HG03196 (cell line): ENCODE data around the gene FAM110D.

Source experiments
- ATAC-seq: cut with Tn5 transposase; IDR thresholded peaks from one replicate; pipeline ENCODE4 v1.9.1; 2021; ENCODE audit not compliant: unreplicated experiment

Gene FAM110D

DNA sequence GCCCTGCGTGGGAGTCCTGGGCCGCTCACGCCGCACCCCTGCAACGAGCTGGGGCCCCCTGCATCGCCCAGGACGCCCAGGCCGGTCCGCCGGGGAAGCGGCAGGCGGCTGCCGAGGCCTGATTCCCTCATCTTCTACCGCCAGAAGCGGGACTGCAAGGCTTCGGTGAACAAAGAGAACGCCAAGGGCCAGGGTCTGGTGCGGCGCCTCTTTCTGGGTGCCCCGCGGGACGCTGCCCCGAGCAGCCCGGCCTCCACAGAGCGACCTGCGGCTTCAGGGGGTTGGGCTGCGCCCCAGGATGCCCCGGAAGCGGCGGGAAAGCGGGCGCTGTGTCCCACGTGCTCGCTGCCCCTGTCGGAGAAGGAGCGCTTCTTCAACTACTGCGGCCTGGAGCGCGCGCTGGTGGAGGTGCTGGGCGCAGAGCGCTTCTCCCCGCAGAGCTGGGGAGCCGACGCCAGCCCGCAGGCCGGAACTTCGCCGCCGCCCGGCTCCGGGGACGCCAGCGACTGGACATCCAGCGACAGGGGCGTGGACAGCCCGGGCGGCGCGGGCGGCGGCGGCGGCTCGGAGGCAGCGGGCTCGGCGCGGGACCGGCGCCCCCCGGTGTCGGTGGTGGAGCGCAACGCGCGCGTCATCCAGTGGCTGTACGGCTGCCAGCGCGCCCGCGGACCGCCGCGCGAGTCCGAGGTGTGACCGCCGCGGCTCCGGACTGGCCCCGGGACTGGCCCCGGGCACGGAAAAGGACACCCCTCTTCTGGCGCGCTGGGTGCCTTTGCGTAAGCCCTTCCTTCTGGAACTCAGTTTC is 2.7 kb downstream of the FAM110D start:
- ATAC-seq, result no peak

DNA sequence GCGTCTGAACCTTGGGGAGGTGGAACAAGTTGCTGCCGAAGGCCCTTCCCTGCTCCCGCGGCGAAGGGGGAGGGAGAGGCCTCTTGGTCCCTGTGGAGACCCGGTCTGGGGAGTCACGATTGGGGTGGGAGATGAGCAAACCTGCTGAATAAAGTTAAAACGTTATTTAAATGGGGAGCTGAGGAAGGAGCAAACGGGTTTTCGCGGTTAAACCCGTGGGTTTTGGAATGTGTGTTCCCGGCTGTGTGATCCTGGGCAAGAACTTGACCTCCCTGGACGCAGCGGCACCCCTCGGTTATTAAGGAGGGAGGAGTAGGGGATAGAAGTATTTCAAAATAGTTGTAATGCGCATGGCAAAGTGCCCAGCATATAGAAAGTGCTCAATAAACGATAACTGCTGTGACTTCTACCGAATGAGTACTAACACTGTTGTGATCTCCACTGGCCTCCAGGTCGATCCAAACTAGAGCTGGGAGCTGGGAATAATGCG is 3.4 kb downstream of the FAM110D start:
- ATAC-seq, result no peak

DNA sequence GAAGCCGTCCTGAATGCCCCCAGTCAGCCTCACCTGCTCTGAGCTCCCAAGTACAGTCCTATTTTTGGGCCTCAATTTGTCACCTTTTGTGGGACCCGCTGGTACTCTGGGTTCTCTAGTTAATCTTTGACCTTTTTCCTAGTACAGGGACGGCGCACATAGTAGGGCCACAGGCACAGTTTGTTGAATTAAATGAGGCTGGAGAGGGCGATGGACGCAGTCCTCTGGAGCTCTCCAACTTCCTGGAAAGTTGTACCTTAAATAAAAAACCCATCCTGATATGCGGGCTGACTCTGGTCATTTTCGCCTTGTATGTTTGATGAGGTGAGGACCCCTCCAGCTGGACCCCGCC is 4.8 kb downstream of the FAM110D start:
- no peak for ATAC-seq

DNA sequence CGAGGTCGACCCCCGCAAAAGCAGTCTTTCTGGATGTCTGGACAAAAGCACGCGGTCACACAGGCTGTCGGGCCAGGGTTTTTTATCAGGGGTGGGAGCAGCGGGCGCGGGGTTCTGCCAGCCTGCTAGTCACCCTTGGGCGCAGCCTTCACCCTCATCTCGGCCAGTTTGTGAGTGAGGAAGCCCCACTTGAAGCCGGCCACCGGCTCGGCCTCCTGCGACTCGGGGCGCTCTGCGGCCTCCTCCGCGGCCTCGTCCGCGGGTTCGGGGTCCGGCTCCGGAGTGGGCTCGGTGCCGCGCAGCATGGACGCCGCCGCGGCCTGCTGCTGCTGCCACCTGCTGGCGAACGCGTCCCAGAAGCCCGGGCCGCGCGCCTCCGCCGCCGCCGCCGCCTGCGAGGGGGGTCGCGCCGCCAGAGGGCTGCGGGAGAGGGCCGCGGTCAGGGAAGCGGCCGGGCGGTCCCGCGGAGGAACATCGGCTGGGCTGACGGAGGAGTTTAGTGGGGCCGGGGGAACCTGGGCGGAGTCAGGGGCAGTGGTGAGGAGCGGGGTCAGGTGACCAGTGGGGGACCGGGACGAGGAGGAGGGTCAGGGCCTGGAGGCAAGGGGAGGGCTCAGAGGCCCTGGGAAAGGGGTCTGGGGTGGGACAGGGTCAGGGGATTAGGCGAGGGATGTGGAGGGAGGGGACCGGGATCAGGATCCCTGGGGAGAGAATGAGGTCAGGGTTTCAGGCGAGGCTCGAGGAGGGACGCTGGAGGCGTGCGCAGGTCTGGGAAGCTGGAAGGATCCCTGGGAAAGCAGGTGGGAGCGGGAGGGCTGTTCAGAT is 5.4 kb downstream of the FAM110D start:
- no peak for ATAC-seq

DNA sequence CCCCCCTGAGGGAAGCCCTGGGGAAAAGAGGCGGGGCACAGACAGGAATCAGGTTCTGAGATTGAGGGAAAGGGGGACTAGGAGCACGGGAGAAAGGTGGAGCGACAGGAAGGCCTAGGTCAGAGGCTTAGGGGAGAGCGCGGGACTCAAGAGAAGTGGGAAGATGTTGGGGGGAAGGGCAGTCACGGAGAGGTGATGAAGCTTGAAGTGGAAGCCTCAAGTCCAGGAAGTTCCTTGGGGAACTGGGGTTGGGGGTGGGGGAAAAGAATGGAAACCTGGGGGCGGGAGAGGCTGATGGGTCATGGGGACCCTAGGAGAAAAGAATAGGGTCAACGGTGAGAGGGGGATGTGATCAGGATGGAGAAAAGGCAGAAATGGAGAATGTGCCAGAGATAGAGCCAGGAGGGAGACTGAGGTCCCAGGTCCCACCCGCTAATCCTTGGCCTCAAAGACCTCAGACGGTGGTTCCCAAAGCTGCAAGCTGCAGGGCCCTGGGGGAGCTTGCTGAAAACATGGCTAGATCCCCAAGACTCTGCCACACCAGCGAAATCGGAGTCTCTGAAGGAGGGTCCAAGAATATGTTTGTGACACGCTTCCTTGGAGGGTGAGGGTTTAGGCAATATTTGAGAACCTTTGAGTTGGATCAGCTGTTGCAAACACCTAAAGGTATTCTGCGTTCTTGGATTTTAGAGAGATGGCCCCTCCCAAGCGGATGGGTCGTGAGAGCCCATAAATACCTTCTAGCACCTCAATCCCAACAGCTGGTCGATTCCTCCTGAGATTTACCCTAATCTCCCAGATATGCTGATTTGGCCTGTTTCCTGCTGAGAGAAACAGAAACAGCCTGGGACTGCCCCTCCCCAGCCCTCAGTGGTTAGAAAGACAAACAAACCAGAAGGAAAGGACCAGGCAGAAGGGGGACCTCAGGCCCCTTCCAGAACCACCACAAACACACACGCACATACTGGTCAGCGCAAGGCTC is 6.3 kb downstream of the FAM110D start:
- no peak for ATAC-seq

DNA sequence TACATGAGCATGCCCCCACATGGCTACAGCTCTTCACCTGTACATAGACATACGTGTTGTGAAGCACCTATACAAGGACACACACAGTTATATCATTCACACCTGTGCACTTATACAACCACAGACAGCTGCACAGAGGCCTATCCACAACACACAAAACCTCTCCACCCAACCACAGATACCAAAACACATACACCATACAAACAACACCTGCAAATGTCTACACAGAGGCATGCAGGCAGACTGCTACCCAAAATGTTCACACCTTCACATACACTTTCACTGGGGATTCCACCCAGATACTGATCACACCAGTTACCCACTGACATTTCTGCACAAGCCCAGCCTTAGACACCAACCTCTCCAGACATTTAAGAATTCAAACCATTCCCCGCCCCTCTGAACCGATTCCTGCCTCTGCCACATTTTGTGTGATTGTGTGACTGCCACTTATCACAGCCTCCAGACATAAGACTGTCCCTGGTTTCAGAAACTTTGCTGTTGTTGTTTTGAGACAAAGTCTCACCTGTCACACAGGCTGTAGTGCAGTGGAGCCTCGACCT is 7.9 kb downstream of the FAM110D start:
- no peak for ATAC-seq

DNA sequence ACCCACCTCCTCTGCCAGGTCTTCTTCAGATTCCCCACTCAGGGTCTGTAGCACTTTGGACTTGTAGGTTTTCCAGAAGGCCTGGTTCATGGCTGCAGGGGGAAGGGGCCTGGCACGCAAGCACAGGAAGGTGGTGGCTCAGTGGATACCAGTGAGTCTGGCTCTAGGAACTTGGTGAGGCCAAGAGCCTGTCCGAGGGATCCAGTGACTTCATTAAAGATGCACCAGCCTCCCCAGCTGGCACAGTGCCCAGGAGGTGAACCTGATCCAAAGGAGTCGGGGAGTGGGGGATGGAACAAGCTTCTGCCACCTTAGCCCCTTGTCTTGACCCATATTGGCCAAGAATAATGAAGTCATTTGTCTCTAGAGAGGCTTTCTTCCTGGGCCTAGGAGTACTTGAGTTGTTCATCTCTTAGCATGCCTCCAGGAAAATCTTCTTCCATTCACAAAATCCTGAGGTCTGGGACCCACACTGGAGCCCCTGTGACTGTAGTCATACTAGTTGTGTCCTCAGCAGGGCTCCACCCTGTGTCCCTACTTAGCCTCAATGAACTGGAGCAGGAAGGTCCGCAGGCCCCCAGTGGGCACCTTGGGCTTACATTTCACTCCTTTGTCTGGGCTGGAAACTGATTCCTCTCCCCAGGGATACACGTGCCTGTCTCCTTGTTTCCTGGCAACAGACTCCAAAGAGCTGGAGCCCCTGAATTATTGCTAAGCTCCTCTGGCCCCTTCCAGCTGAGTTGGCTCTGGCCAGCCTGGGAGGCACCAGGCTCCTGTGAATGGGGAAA is 9.7 kb downstream of the FAM110D start, which contains the start of gene C1orf232:
C1orf232 (minus strand) TSS at position 554 of the 788 bp plus-strand sequence; CDS start at position 90, 464 bp downstream.
- no peak for ATAC-seq

DNA sequence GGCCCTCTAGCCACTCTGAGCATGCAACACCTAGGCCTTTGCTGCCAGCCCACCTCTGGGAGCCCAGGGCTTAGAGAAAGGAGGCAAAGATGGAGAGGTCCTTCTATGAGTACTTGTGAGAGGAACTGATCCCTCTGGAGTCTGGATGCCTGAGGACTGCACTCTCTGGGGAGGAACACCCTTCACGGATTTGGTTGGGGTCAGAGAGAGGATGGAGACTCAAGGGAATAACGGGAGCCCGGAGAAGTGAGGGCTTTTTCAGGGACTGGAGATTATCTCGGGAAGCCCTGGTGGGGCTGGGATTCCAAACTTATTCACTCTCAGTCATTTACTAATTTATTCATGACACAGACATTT is 10.3 kb downstream of the FAM110D start:
- no peak for ATAC-seq

DNA sequence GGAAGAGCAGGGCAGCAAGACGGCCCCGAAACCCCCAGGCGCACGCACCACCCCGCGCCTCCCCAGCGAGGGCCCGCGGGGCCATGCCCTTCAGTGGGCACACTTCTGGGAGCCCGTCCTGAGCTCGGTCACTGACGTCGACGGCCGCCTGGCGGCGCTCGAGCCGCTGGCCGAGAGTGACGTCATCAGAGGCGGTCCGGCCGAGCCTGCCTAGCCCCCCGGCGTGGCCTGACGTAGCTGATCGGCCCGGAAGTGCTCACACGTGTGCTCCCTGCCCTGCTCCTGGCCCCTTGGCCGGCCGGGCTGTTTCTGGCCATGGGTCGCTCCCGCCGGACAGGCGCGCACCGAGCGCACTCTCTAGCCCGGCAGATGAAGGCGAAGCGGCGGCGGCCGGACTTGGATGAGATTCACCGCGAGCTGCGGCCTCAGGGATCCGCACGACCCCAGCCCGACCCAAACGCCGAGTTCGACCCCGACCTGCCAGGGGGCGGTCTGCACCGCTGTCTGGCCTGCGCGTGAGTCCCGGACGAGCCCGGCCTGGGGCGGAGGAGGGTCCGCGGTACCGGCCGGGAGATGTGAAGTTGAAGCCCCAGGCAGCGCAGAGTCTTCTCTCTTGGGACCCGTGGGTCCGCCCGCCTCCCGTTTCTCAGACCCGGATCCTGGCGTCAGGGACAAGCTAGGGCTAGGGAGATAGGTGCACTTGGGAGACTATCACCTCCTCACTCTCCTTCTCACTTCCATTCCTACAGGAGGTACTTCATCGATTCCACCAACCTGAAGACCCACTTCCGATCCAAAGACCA is 11.0 kb downstream of the FAM110D start, which contains the start of gene ZNF593:
ZNF593 (plus strand) TSS at position 240 of the 803 bp plus-strand sequence; CDS start at position 316, 76 bp downstream.
- ATAC-seq, result peak; percentile 84

DNA sequence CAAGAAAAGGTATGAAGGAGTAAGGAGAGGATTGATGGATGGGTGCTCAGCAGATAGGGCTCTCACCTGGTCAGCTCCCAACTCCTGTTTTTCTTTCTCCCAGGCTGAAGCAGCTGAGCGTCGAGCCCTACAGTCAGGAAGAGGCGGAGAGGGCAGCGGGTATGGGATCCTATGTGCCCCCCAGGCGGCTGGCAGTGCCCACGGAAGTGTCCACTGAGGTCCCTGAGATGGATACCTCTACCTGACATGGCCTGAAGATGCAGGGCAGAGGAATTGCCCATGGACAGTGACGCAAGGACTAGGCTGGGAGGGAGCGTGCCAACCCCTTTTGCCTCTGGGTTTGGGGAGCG is 11.6 kb downstream of the FAM110D start:
- no peak for ATAC-seq

DNA sequence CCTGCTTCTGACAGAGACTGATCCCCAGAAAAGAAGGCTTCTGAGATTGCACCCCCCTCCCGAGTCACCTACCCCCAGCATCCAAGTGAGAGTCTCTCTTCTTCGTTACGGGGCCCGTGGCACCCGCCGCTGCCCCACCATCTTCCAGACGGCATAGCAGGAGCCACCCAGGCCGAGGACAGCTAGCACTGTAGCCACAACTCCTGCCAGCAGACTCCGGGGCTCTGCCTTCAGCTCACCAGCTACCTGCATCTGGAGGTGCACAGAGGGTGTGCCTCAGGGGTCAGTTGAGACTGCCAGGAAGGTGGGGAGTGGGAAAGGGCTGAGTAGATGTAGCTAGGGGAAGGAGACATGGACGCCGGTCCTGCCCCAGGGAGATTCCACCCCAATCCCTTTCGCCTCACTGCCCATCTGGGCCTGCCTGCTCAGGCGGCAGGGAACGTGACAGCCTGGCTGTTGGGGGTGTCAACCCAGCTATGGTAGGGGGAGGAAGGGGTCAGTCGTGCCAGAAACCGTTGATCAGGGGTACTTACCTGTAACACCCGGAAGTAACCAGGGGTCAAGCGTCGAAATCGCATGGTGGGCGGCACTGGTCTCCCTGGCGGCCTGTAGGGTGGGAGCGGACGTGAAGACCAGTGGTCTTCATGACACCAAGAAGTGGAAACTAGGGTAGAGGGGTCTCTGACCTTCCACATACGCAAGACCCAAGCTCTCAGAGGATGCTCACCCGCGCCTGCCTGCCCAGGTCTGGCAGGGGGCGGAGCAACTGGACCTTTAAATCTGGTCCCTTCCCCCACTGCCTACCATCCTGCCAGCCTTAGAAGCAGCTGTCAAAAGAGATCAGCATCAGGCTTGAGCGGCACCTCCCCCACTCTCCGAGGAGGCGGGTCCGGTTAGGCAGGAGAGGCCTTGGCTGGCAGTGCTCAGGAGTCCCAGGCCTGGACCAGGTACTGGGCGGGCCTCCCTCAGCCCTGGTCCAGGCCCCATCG is 12.5 kb downstream of the FAM110D start, which contains the start of gene ZNF593OS:
ZNF593OS (minus strand) TSS at position 749 of the 989 bp plus-strand sequence; CDS start at position 578, 171 bp downstream.
- ATAC-seq, result no peak

DNA sequence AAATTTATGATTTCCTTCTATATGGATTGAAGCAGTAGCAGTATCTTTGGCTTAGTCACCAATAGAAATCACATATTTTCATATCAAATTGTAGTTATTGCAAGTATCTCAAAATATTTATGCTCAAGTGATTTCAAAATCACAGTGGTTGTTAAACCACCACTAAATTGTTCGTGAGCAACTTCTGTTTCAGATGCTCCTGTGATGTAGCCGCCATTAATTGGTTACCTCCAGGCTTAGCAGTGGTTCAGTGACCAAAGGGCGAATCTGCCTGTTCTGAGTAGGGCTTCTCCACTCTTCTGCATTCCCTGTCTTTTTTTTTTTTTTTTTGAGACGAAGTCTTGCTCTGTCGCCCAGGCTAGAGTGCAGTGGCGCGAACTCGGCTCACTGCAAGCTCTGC is 16.5 kb downstream of the FAM110D start:
- ATAC-seq, result no peak

DNA sequence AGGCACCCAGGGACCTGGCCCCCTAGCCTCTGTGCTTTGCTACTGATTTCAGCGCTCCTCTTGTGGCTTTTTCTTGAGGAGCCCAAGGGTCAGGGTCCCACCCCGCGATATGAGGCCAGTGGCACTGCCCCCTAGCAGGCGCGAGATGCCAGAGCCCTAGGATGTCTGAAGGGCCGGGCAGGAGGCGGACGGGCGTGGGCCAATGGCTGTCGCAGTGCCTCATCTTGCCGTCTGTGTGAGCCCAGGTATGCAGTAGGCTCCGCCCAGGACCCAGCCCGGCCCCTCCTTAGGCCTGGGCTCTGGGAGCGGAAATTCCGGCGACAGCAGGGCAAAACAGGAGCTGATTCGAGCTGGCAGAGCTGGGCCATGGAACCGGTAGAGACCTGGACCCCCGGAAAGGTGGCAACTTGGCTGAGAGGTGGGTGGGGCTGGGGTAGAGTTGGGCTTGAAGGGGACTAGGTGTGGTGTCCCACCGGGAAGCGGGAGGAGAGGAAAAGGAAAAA is 18.4 kb downstream of the FAM110D start, which contains the start of gene CNKSR1:
CNKSR1 (plus strand) TSS at position 310 of the 503 bp plus-strand sequence; CDS start at position 367, 57 bp downstream.
- ATAC-seq, result no peak

DNA sequence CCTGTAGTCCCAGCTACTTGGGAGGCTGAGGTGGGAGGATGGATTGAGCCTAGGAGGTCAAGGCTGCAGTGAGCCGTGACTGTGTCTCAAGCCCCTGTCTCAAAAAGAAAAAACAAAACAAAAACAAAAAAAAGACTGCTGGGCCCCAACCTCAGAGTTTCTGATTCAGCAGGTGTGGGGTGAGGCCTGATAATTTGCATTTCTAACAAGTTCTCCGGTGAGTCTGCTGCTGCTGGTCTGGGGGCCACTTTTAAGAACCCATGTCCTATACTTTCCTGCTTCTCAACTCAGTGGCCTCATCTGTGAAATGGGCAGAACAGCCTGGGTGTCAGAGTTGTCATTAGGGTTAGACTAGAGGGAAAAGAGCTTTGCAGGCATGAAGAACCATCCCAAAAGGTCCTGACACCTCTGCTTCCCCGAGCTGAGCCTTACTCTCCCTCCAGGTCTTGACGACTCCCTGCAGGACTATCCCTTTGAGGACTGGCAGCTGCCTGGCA is 21.2 kb downstream of the FAM110D start:
- no peak for ATAC-seq

DNA sequence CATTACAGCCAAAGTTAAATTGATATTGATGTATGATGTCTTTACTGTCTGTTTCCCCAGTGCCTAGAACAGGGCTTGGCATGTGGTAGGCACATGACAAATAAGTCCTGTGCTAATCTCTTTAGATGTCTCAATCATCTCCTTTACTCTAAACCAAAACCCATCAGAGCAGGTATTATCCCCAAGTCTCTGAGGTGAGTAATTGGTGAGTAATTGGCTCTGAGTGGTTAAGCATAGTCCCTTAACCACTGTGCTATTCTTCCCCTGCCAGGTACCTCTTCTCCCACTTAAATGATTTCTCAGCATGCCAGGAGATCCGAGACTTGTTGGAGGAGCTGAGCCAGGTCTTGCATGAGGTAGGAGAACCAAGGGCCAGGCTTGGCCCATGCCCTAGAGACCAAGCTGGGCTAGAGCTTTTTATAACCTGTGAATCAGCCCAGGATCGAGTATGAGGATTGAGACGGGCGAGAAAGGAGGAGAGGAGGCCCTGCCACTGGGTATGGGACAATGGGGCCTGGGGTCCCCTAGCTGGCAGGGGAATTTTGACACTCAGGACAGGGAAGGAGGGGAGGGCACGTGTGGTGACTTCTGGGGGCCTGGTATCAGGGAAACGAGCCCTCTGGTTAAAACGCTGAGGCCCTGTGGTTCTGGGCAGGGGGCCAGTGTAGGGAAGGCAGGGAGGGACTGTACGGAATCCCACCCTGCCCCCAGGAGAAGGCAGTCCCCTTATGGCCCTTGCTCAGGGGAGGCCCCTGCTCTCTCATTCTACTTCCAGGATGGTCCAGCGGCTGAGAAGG is 22.9 kb downstream of the FAM110D start:
- ATAC-seq, result no peak

DNA sequence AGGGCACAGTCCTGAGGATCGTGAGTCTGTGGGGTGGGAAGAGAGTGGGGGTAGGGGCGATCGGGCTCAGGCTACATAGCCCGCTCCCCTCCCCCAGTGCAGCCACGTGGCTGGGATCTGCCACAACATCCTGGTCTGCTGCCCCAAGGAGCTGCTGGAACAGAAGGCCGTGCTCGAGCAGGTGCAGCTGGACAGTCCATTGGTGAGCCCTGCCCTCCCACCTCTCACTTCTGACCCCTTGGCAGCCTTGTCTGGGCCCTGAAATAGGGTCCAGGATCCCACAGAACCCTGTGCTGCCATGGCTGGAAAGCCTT is 23.5 kb downstream of the FAM110D start:
- no peak for ATAC-seq
